NCI-H2107 treated with DMSO at 0.1 percent for 48 hours (cell line): ENCODE results near the gene NPC1.
"Not testable (repeated sequence)": the region's sequence is repeated elsewhere in the genome, so short reads cannot be mapped to it uniquely, and the experiment has no call there.

Experiments
- DNase-seq: peaks from one replicate; lab custom pipeline; 2025; ENCODE audit not compliant: unreplicated experiment; lab: John Stamatoyannopoulos, UW

NPC1 gene

GRCh38 chr18:23586249-23587196 lies at the start of gene NPC1:
NPC1 (minus strand) TSS chr18:23586506; CDS start chr18:23586343, 163 bp downstream.
- DNase-seq = peak; percentile 24

DNA sequence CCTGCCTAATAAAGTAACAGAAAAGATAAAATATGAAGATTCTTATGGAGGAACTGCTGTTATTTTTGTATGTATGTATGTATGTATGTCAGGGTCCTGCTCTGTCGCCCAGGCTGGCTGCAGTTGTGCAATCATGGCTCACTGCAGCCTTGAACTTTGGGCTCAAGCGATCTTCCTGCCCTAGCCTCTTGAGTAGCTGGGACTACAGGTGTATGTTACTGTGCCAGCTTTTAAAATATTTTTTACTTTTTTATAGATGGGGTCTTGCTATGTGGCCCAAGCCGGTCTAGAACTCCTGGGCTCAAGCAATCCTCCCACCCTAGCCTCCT lies 49.7 kb upstream of the NPC1 start:
- DNase-seq = no peak

DNA sequence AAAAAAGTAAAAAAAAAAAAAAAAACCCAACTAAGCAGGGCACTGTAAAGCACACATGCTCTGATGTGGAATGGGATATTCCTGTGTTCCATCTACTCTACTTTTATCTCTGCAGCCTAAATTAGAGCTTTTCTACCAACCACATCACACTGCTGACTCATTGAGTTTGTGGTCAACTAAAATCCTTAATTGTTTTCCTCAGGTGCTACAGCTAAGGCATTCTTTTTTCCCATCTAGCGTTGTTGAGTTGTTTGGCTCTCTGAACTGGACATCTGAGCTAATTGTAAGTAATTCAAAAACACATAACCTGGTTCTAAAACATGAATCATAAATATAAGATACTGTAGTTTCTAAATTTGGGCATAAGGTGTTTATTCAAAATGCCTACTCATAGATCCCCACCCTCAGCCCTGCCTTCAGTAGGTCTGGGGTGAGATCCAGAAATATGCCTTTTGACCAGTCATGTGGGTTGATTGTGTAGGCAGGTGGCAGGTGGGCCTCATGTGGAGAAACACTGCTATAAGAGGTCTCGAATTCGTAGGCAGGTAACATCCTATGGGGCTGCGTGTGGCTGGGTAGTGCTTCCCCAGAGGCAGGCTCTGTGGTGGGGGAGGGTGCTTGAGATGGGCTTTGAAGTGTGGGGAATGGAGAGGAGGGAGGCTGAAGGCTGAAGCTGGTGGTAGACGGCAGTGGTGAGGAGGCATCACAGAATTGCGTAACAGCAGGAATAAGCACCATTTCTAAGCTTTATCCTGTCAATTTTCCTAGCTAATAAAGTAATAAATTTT lies 49.2 kb upstream of the NPC1 start:
- peak; percentile 75 for DNase-seq

DNA sequence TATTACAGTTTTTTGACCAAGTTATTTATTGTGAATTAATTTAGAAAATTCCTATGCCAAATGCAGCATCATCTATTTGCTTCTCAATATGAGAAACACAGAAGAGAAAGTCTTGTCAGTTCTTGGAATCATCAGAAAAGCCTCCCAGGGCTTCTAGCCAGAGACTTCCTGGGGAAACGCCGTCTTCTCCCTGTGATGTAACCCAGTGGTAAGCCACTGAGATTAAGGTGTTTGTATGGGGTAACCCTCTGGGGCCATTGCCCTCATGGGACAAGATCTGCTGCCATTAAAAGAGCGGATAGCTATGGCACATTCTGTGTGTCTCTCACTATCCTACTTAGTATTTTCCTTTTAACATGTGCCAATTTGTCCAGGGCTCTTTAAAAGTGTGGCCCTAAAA lies 48.4 kb upstream of the NPC1 start:
- DNase-seq = no peak

DNA sequence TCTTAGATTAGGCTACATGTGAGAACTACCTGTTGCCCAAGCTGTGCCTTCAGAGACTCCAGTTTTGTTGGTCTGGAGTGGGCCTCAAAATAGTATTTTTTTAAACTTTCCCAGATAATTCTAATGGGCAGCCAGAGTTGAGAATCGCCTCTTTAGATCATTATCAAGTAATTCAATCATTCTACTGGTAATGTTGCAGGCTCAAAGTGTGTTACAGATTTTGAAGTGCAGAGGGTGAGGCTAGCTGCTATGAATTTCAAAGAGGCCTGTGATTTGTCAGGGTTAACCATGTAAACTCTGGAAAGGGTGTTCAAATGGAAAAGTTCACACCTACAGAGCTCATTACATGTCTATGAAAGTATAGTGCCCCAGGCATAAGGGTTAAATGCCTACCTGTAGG lies 46.3 kb upstream of the NPC1 start:
- no peak for DNase-seq

GRCh38 chr18:23631746-23632145 lies 45.4 kb upstream of the NPC1 start:
- DNase-seq = no peak

GRCh38 chr18:23631312-23631711 lies 45.0 kb upstream of the NPC1 start:
- DNase-seq = no peak

GRCh38 chr18:23629444-23629946 lies 43.2 kb upstream of the NPC1 start:
- DNase-seq = no peak

DNA sequence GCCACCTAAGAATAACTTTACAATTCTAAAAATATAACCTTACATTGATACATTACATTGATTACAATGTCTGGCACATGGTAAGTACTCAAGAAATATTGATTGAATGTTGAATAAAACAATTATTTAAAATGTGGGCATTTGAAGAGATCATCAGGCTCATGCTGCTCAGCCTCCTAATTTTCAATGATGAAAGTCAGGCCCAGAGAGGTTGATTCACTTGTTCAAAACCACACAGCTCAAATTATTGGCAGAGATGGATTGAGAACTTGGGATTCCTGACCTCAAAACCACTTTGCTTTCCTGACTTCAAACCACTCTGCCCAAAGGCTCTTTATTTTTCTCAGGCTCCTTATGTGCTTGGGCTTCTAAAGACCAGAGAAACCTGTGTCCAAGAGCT lies 41.7 kb upstream of the NPC1 start:
- DNase-seq = no peak

DNA sequence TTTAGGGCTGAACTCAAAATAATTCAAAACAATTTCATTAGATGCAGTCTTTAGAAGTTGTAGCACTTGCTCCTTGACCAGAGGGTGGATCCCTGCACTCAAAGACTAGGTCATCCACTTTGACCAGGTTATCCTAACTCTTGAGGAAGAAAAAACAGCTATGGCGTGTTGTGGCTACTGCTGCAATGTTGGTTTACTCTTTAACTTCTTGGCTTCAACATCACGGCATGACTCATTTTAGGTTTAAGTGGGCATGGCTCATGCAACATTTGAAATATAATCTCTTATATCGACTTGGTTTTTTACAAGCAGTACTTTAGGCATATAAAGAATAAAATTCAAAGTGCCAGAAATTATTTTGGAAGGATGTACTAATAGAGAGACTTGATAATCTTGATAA lies 41.0 kb upstream of the NPC1 start:
- peak; percentile 23 for DNase-seq

DNA sequence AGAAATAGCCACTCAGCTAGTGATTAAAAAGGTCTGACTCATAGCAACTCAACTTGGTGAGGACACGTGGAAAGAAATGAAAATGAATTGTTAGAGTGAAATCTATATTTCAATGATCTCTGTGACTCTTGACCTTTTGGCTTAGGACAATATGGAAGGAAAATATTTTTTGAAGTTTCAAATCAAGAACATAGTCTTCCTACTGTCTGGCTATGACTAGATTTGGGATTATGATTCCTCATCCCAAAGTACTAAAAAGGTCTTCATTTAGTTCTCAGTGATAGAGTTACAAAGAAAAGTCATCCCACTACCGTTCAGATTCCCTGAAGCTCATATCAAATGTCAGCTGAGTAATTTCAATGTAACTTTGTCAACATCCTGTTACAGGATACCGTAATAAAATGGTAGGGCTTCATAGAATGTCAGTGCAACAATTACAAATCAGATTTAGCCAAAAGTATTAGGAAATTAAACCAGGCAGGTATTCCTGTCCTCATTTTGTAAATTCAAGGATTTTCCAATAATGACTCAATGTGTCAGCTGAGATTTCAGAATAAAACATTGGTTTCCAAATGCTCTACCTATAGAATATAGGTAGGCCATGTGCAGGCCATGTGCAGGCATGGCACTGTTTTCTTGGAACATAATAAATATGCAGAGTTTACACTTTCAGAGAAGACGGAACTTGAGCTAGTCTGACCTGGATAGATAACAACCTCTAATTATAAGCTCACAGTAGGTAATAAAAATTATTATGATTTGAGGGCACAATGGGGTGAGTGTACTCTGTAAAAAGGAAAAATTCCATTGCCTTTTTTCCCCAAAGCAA lies 40.4 kb upstream of the NPC1 start:
- no peak for DNase-seq

GRCh38 chr18:23623040-23623439 lies 36.7 kb upstream of the NPC1 start:
- no peak for DNase-seq

DNA sequence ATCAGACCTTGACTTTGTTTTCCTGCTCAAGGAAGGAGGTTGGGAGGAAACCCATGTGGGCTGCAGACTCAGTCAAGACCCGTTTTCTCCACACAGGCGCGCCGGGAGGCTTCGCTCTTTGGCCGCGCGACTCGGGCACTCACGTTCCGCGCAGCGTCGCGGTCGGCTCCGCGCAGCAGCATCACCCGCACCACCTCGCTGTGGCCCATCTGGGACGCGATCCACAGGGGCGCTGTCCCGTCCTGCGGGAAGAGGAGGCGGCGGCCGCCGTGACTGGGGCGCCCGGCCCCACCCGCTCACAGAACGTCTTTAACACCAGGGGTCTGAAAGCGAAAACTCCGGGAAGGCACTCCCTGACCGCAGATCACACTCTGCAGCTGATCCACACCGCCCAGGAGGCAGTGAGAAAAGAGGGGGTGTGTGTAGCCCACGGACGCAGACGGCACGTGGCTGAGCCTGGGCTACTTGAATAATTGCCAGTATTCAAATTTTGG lies 33.1 kb upstream of the NPC1 start:
- DNase-seq = no peak

GRCh38 chr18:23618862-23619387 lies 32.6 kb upstream of the NPC1 start:
- no peak for DNase-seq

GRCh38 chr18:23617412-23618014 lies 31.2 kb upstream of the NPC1 start:
- no peak for DNase-seq

DNA sequence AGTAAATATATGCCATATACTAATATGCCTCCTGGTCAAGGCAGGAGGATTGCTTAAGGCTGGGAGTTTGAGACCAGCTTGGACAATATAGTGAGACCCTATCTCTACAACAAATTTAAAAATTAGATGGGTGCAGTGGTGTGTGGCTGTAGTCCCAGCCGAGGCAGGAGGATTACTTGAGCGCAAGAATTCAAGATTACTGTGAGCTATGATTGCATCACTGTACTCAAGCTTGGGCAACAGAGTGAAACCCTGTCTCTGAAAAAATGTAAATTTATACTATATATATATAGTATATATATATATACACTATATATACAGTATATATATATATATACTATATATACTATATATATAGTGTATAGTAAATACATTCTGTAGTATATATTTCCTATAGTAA lies 30.0 kb upstream of the NPC1 start:
- no peak for DNase-seq

DNA sequence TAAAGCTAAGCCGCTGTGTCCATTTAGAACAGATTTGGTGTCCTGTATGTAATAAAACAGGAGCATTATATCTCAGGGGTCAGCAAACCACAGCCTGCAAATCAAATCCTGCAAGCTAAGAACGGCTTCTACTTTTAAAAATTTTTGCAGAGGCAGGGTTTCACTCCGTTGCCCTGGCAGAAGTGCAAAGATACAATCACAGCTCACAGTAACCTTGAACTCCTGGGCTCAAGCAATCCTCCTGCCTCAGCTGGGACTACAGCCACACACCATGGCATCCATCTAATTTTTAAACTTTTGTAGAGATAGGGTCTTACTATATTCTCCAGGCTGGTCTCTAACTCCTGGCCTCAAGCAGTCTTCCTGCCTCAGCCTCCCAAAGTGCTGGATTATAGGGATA lies 28.6 kb upstream of the NPC1 start:
- DNase-seq = no peak

- DNase-seq = no peak
Measured at GRCh38 chr18:23614413-23614812, 28.1 kb upstream of the NPC1 start.

DNA sequence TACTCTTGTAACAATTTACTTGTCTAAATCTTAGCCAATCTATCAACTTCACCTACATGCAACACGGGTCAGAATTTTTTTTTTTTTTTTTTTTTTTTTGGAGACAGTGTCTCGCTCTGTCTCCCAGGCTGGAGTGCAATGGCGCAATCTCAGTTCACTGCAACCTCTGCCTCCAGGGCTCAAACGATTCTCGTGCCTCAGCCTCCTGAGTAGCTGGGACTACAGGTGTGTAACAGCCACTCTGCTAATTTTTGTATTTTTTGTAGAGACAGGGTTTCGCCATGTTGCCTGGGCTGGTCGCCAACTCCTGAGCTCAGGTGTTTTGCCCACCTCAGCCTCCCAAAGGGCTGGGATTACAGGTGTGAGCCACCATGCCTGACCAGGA lies 26.8 kb upstream of the NPC1 start:
- not testable (repeated sequence) for DNase-seq

DNA sequence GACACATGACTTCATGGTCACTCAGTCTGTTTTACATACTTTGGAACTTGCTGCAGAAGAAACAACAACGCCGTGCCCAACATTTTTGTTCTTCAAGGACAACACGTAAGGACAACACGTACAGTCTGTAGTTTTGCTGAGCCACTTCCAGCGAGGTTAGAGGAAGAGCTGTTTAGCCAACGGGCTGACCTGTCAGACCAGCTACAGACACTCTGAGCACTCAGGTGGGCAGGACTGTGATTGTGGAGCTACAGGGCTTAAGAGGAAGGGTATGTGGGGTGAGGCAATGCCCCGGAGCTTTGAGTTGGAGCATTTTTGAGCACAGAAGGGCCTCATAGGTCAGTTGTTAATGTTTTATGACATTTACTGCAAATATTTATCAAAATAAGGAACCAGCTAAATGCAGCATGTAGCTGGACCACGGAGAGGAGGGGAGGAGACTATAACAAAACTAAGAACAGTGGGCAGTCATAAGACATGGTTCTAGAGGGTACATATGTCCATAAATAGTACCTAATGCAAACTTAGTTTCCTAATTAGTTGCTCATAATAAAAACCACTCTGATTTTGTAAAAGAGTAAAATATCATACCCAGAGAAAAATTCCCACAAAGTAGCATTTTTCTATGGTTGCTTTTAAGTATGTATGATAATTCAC lies 26.3 kb upstream of the NPC1 start:
- DNase-seq = no peak
